Natural killer cell (primary cell): ENCODE measurements around the gene AGBL4. TPM values are rescaled to one million over a fixed set of nuclear protein-coding genes. Genes with fewer than 3 reads are reported as not detected.

ENCODE experiments used
- ATAC-seq, 3 donors: fragments of 150-1000 bp in 2 of 3; fragments of 200-7000 bp in 1 of 3; cut with Tn5 transposase; 1 replicate in 1 of 3; 2 replicates in 2 of 3; pipeline ENCODE4 v1.10.0; 2021; ENCODE audit warnings: mild to moderate bottlenecking in 2 of 3, moderate library complexity in 2 of 3
- DNase-seq, 2 donors: peaks; one replicate each; pipeline versions ENCODE4 v3.0.0 to v3.0.0-alpha.2; 2013 to 2021; ENCODE audit warnings: mixed read lengths in 1 of 2
- H3K27ac ChIP-seq: one replicate; pipeline ENCODE4 v1.5.1; 2013; ENCODE audit warnings: mild to moderate bottlenecking, low read length
- H3K27me3 ChIP-seq: one replicate; pipeline ENCODE4 v1.6.1; 2013; ENCODE audit warnings: low read length; ENCODE audit not compliant: control insufficient read depth, insufficient read depth
- H3K36me3 ChIP-seq: one replicate; pipeline ENCODE4 v1.6.1; 2013; ENCODE audit warnings: low read length; ENCODE audit not compliant: control insufficient read depth, insufficient read depth
- H3K4me1 ChIP-seq: one replicate; pipeline ENCODE4 v1.6.1; 2013; ENCODE audit warnings: low read length; ENCODE audit not compliant: control insufficient read depth, insufficient read depth
- H3K4me3 ChIP-seq: one replicate; pipeline ENCODE4 v1.5.1; 2013; ENCODE audit warnings: low read length
- H3K9me3 ChIP-seq: one replicate; pipeline ENCODE4 v1.6.1; 2013; ENCODE audit warnings: low read length; ENCODE audit not compliant: control insufficient read depth, insufficient read depth
- H3K27ac Mint-ChIP-seq, 2 donors: one replicate each; pipeline ENCODE4 v1.8.0; 2022; ENCODE audit warnings: mild to moderate bottlenecking in 2 of 2, mixed read lengths in 2 of 2, moderate library complexity in 1 of 2
- H3K27me3 Mint-ChIP-seq, 2 donors: one replicate each; pipeline ENCODE4 v1.8.0; 2022; ENCODE audit warnings: low read depth in 2 of 2, mixed read lengths in 2 of 2
- H3K36me3 Mint-ChIP-seq: one replicate; pipeline ENCODE4 v1.8.0; 2022; ENCODE audit warnings: mixed read lengths
- H3K4me1 Mint-ChIP-seq, 2 donors: one replicate each; pipeline ENCODE4 v1.8.0; 2022; ENCODE audit warnings: mixed read lengths in 2 of 2
- H3K4me3 Mint-ChIP-seq: one replicate; pipeline ENCODE4 v1.8.0; 2022; ENCODE audit warnings: mild to moderate bottlenecking, moderate library complexity, mixed read lengths
- H3K9me3 Mint-ChIP-seq, 2 donors: one replicate each; pipeline ENCODE4 v1.8.0; 2022; ENCODE audit warnings: mixed read lengths in 2 of 2
- WGBS: methylation state at CpG from one replicate; pipeline ENCODE4 v1.1.7; 2013; ENCODE audit warnings: missing lambda C conversion rate; ENCODE audit not compliant: insufficient coverage; 5-methylcytosine and 5-hydroxymethylcytosine counted together
- intact Hi-C: fragments of 100-400 bp; cut with micrococcal nuclease; formaldehyde crosslinking; loops from one replicate; pipeline ENCODE4 v1.14.2; 2022
- total RNA-seq, 4 donors: library from RNA; stranded (reverse); fragments of 120-200 nt in 1 of 4; gene quantifications; one replicate each; pipeline versions ENCODE4 v1.2.3 to v1.2.4, GENCODE V29; 2013 to 2022
- TF ChIP-seq, protein P1 (sequence below): fragments of 200-600 bp; IDR thresholded peaks from one replicate; pipeline ENCODE4 v1.8.0; 2022; ENCODE audit warnings: antibody characterized with exemption

The AGBL4 gene
- total RNA-seq, 3 donors from 2014 or later (not counting 1 experiment from before 2014, with no cell fraction given): not detected

DNA sequence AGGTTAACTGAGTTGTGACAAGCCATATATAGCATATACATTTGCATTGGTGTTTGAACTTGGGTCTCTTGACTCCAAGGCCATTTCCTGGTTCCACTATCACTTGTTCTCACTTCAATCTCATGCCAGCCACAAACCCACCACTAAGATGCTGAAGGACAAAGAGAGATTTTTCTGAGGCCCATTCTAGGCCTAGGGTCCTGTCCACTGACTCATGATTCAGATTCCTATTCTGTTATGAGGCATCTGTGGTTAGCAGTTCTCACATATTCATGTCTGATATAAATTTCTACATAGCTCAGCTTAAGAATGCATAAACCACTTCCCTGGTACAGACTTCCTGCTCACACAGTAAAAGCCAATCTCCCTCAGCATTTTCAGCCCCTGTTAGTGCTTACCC, 921.0 kb downstream of the AGBL4 start:
- no peaks in the 10 kb centered on the region for H3K9me3 ChIP-seq
- no peak overlapping the region for H3K4me3 Mint-ChIP-seq
- DNase-seq (peak in 1 of 2 donors; percentile 11), ATAC-seq (peak; percentile 61 to 90 (median 70))
- H3K36me3 Mint-ChIP-seq: no peaks in the 10 kb centered on the region
- intact Hi-C loops: no loop called here
- no peak overlapping the region for H3K27ac ChIP-seq
- no peaks in the 10 kb centered on the region for H3K27me3 Mint-ChIP-seq
- H3K27me3 ChIP-seq: no peaks in the 10 kb centered on the region
- TF ChIP-seq, protein P1, sequence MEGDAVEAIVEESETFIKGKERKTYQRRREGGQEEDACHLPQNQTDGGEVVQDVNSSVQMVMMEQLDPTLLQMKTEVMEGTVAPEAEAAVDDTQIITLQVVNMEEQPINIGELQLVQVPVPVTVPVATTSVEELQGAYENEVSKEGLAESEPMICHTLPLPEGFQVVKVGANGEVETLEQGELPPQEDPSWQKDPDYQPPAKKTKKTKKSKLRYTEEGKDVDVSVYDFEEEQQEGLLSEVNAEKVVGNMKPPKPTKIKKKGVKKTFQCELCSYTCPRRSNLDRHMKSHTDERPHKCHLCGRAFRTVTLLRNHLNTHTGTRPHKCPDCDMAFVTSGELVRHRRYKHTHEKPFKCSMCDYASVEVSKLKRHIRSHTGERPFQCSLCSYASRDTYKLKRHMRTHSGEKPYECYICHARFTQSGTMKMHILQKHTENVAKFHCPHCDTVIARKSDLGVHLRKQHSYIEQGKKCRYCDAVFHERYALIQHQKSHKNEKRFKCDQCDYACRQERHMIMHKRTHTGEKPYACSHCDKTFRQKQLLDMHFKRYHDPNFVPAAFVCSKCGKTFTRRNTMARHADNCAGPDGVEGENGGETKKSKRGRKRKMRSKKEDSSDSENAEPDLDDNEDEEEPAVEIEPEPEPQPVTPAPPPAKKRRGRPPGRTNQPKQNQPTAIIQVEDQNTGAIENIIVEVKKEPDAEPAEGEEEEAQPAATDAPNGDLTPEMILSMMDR: no peak
- H3K4me1 Mint-ChIP-seq: peaks cover 24 to 25% of the 10 kb centered on the region in 2 donors
- peak overlapping the region; percentile 49 to 62 for H3K27ac Mint-ChIP-seq
- H3K4me1 ChIP-seq: peaks cover 24% of the 10 kb centered on the region
- H3K4me3 ChIP-seq: no peak overlapping the region
- no peaks in the 10 kb centered on the region for H3K36me3 ChIP-seq
- peaks cover 0 to 4% of the 10 kb centered on the region in 2 donors for H3K9me3 Mint-ChIP-seq

DNA sequence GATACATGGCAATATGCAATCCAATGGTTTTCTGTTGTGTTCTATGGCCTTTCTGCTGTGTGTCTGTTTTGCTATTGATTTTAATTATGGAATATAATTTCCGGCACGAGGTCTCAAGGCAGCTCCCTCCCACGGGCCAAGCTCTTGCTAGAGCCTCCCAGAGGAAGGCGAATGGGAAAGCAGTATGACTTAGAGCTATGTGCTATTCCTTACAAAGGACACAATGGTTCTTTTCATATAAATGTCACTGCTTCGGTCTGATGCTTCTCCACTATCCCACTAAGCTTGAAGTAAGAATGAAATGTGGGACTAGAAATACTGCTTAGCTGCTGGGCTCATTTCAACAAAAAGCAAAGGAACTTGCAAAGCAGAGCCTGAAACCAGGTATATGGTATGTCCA, 924.9 kb downstream of the AGBL4 start:
- H3K9me3 ChIP-seq: no peaks in the 10 kb centered on the region
- Mint-ChIP-seq H3K9me3 (peaks cover 0 to 1% of the 10 kb centered on the region in 2 donors), H3K36me3 (no peaks in the 10 kb centered on the region), H3K4me1 (peaks cover 20 to 21% of the 10 kb centered on the region in 2 donors), H3K27ac (no peak overlapping the region), H3K4me3 (no peak overlapping the region), H3K27me3 (no peaks in the 10 kb centered on the region)
- no peaks in the 10 kb centered on the region for H3K27me3 ChIP-seq
- H3K4me3 ChIP-seq: no peak overlapping the region
- H3K4me1 ChIP-seq: peaks cover 23% of the 10 kb centered on the region
- no peak for DNase-seq
- no peaks in the 10 kb centered on the region for H3K36me3 ChIP-seq
- ATAC-seq: no peak
- TF ChIP-seq, protein P1: no peak
- intact Hi-C loops: no loop called here
- no peak overlapping the region for H3K27ac ChIP-seq
- 84% methylated on average over 5 of the region's 5 CpGs for WGBS

DNA sequence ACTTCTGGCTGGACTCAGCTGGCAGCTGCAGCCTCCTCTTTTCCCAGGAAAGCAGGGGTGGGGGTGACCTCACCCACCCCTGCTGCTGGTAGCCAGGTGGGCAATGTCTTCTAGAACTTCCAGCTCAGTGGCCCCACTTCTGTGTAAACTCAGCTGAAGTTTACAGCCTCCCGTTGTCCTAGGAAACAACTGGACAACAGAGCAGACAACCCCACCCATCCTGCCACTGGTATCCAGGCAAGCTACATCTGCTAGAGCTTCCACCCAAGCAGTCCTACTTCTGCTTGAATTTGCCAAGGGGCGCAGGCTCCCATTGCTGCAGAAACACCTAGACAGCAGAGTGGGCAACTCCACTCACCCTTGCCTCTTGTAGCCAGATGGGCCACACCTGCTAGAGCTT, 937.4 kb downstream of the AGBL4 start:
- Mint-ChIP-seq H3K9me3 (peaks cover 0 to 5% of the 10 kb centered on the region in 2 donors), H3K27me3 (no peaks in the 10 kb centered on the region), H3K4me3 (no peak overlapping the region), H3K27ac (no peak overlapping the region), H3K4me1 (peaks cover 0 to 9% of the 10 kb centered on the region in 2 donors), H3K36me3 (no peaks in the 10 kb centered on the region)
- intact Hi-C loops: no loop called here
- Histone ChIP-seq H3K4me1 (no peaks in the 10 kb centered on the region), H3K9me3 (peaks cover 9% of the 10 kb centered on the region), H3K36me3 (no peaks in the 10 kb centered on the region), H3K4me3 (no peak overlapping the region), H3K27ac (no peak overlapping the region), H3K27me3 (no peaks in the 10 kb centered on the region)
- ATAC-seq (no peak), DNase-seq (no peak)
- 90% methylated on average over 2 of the region's 2 CpGs for WGBS
- TF ChIP-seq, protein P1: no peak

DNA sequence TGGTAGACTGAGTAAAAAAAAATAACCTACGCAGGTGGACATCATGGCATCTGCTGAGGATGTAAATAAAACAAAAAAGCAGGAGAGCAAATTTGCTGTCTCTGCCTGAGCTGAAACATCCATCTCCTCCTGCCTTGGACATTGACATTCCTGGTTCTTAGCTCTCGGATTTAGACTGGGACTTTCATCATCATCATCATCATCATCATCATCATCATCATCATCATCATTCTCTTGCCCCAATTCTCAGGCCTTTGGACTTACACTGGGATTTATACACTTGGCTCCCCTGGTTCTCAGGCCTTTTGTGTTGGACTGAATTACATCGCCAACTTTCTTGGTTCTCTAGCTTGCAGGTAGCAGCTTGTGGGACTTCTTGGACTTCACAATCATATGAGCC, 938.7 kb downstream of the AGBL4 start:
- H3K27me3 ChIP-seq: no peaks in the 10 kb centered on the region
- no peak overlapping the region for H3K4me3 ChIP-seq
- H3K36me3 Mint-ChIP-seq: no peaks in the 10 kb centered on the region
- WGBS: 78% methylated on average over 3 of the region's 3 CpGs
- peaks cover 0 to 5% of the 10 kb centered on the region in 2 donors for H3K9me3 Mint-ChIP-seq
- no peak for ATAC-seq
- no peaks in the 10 kb centered on the region for H3K36me3 ChIP-seq
- no peaks in the 10 kb centered on the region for H3K4me1 ChIP-seq
- intact Hi-C loops: no loop called here
- no peak for DNase-seq
- peaks cover 0 to 9% of the 10 kb centered on the region in 2 donors for H3K4me1 Mint-ChIP-seq
- H3K27ac Mint-ChIP-seq: no peak overlapping the region
- H3K4me3 Mint-ChIP-seq: no peak overlapping the region
- TF ChIP-seq, protein P1: no peak
- peaks cover 9% of the 10 kb centered on the region for H3K9me3 ChIP-seq
- no peaks in the 10 kb centered on the region for H3K27me3 Mint-ChIP-seq
- H3K27ac ChIP-seq: no peak overlapping the region
